ENCODE data around the gene OTUD4.

DNA sequence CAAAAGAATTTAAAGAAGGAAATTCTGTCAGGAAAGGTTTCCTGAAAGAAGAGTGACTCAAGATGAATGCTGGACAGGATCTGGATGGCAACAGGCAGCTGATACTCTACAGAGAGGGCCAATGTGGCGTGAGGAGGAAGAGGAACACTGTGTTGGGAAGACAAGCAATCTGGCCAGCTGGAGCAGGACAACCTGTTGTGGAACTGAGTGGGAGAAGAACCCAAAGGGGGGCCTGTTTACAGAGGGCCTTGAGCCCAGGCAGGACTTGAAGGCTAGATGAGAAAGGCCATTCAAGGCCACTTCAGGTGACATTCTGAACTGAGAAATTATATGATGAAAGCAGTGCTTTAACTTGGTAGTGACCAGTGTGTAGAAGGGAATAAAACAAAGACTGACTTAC is 8.5 kb downstream of the OTUD4 start:
- no peak for TF ChIP-seq EZH2 (IDR thresholded peaks at IDR 0.05; ENCODE audit: insufficient read depth, low read length)
- TF ChIP-seq, protein P1, sequence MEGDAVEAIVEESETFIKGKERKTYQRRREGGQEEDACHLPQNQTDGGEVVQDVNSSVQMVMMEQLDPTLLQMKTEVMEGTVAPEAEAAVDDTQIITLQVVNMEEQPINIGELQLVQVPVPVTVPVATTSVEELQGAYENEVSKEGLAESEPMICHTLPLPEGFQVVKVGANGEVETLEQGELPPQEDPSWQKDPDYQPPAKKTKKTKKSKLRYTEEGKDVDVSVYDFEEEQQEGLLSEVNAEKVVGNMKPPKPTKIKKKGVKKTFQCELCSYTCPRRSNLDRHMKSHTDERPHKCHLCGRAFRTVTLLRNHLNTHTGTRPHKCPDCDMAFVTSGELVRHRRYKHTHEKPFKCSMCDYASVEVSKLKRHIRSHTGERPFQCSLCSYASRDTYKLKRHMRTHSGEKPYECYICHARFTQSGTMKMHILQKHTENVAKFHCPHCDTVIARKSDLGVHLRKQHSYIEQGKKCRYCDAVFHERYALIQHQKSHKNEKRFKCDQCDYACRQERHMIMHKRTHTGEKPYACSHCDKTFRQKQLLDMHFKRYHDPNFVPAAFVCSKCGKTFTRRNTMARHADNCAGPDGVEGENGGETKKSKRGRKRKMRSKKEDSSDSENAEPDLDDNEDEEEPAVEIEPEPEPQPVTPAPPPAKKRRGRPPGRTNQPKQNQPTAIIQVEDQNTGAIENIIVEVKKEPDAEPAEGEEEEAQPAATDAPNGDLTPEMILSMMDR (IDR thresholded peaks at IDR 0.05; ENCODE audit: insufficient read depth, low read depth, low read length) = no peak
